Activated CD4-positive, alpha-beta T cell treated with anti-CD3 and anti-CD28 coated beads, Interleukin-2, amount 10 ng/mL, durations not matched to agents 24 days and 14 days (primary cell): ENCODE measurements around the gene RCHY1. TPM values are rescaled to one million over a fixed set of nuclear protein-coding genes. Genes with fewer than 3 reads are reported as not detected.

Experiments used
- DNase-seq: peaks from one replicate; pipeline ENCODE4 v3.0.0; 2022
- H3K27ac Mint-ChIP-seq: one replicate; pipeline ENCODE4 v1.8.0; 2022; ENCODE audit warnings: mild to moderate bottlenecking, mixed read lengths
- H3K27me3 Mint-ChIP-seq: one replicate; pipeline ENCODE4 v1.8.0; 2022; ENCODE audit warnings: mixed read lengths
- H3K36me3 Mint-ChIP-seq: one replicate; pipeline ENCODE4 v1.8.0; 2022; ENCODE audit warnings: low read depth, mild to moderate bottlenecking, mixed read lengths
- H3K4me1 Mint-ChIP-seq: one replicate; pipeline ENCODE4 v1.8.0; 2021; ENCODE audit warnings: mixed read lengths
- H3K4me3 Mint-ChIP-seq: one replicate; pipeline ENCODE4 v1.8.0; 2022; ENCODE audit warnings: mild to moderate bottlenecking, moderate library complexity, mixed read lengths
- H3K9me3 Mint-ChIP-seq: one replicate; pipeline ENCODE4 v1.8.0; 2021; ENCODE audit warnings: mixed read lengths
- intact Hi-C: fragments of 100-400 bp; cut with micrococcal nuclease; formaldehyde crosslinking; loops from one replicate; pipeline ENCODE4 v1.15.1; 2023
- total RNA-seq: library from RNA; stranded (reverse); gene quantifications from 2 replicates; pipeline ENCODE4 v1.2.3, GENCODE V29; 2022

Gene RCHY1
- total RNA-seq, 1 donor from 2014 or later: 22.4 TPM

DNA sequence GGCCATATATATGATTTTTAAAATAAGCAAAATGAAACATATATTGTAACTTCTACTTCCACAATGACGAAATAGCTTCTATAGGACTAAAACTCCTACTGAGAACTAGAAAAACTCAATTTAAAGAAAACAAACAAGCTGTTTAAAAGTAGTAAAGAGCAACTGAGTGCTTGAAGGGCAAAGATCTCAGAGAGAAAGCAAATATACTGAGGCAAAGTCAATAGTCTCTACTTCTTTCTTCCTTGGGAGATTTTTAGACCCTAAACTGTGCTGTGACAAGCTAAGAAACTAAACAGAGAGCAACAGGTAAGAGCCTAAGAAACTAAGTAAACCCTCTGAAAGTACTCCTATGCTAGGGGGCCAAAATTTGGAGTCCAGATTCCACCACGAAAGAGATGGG, 8.6 kb downstream of the RCHY1 start:
- Mint-ChIP-seq H3K27me3 (no peaks in the 10 kb centered on the region), H3K4me3 (no peak overlapping the region), H3K9me3 (no peaks in the 10 kb centered on the region), H3K36me3 (peaks cover 51% of the 10 kb centered on the region), H3K4me1 (peaks cover 19% of the 10 kb centered on the region), H3K27ac (no peak overlapping the region)
- intact Hi-C loops: no loop called here
- DNase-seq: no peak

DNA sequence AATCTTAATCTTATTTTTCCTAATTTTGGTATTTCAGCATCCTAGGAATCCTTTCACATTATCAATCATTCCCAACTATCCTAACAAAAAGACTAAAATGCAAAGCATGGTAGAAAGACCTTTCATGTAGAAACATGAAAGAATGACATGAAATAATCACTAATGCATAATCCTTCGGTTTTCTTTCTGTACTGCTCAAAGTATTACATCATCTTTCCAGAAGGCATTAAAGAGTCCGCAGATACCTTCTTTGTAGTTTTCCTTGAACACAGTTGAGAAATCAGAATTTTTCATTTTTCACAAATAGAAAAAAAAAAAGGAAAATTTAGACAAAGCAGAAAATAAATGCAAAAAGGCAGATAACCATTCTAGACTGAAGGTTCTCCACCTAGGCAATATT, 11.5 kb downstream of the RCHY1 start:
- Mint-ChIP-seq H3K36me3 (peaks cover 63% of the 10 kb centered on the region), H3K9me3 (no peaks in the 10 kb centered on the region), H3K4me3 (no peak overlapping the region), H3K4me1 (peaks cover 7% of the 10 kb centered on the region), H3K27ac (no peak overlapping the region), H3K27me3 (no peaks in the 10 kb centered on the region)
- intact Hi-C loops: no loop called here
- no peak for DNase-seq

DNA sequence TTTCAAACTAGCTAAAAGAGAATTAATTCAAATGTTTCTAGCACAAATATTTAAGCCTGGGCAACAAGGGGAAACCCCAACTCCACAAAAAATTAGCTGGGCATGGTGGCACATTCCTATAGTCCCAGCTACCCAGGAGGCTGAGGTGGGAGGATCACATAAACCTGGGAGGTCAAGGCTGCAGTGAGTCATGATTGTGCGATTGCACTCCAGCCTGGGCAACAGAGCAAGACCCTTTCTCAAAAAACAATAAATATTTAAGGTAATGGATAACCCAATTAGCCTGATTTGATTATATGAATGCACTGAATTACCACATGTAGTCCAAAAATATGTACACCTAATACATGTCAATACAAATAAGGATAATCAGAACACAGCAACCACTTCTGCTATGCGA, 14.3 kb downstream of the RCHY1 start:
- Mint-ChIP-seq H3K9me3 (no peaks in the 10 kb centered on the region), H3K27ac (no peak overlapping the region), H3K4me1 (peaks cover 8% of the 10 kb centered on the region), H3K27me3 (no peaks in the 10 kb centered on the region), H3K36me3 (peaks cover 52% of the 10 kb centered on the region), H3K4me3 (no peak overlapping the region)
- DNase-seq: no peak
- intact Hi-C loops: no loop called here

DNA sequence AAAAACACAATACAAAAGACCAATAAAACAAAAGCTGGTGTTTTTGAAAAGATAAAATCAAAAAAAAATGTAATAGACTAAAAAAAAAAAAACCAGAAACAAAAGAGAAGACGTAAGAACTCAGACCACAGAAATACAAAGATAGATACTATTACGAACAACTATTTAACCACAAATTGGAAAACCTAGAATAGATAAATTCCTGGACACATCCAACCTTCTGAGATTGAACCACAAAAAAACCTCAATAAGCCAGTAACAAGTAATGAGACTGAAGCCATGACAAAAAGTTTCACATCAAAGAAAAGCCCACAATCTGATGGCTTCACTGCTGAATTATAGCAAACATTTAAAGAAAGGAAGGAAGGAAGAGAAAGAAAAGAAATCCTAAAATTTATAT, 16.2 kb downstream of the RCHY1 start:
- peaks cover 42% of the 10 kb centered on the region for H3K36me3 Mint-ChIP-seq
- no peak overlapping the region for H3K27ac Mint-ChIP-seq
- no peaks in the 10 kb centered on the region for H3K27me3 Mint-ChIP-seq

DNA sequence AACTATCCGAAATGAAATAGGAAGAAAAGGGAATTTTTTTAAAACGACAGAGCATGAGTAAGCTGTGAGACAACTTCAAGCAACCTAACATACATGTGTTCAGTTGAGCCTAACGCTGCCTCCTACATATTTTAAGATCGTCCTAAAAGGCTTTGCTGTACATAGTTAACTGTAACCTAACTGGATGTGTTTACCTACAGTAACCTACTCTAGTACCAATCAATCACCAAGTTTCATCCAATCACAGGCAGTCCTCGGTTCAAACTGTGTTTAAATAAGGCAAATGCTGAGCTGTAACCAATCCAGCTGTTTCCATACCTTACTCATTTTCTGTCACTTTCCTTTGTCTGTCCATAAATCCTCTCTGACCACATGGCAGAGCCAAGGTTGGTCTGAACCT, 17.1 kb downstream of the RCHY1 start:
- no peaks in the 10 kb centered on the region for H3K9me3 Mint-ChIP-seq
- peaks cover 8% of the 10 kb centered on the region for H3K4me1 Mint-ChIP-seq
- peaks cover 42% of the 10 kb centered on the region for H3K36me3 Mint-ChIP-seq
- no peak overlapping the region for H3K27ac Mint-ChIP-seq
- no peaks in the 10 kb centered on the region for H3K27me3 Mint-ChIP-seq
- DNase-seq: no peak
- no peak overlapping the region for H3K4me3 Mint-ChIP-seq
- intact Hi-C loops: no loop called here

More for the DNA sequence above, 16.2 kb downstream of the RCHY1 start:
- DNase-seq: no peak
- Mint-ChIP-seq H3K9me3 (no peaks in the 10 kb centered on the region), H3K4me1 (peaks cover 8% of the 10 kb centered on the region), H3K4me3 (no peak overlapping the region)
- intact Hi-C loops: no loop called here

DNA sequence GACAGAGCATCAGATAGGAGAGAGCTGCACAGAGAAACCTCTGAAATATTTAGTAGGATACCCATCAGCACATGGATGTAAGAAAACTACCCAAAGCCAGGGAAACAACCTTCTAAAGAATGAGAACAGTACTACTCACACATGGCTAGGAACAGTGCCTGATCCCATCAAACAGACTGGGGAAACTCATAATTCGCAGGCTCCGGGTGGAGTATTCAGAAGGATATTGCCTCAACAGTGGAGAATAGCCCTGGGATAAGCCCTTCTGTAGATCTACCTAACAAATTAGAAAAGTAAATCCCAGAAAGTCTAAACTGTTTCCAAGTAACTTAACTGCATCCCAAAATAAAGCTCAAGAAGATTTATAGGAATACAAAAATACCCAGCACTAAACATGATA, 17.8 kb downstream of the RCHY1 start:
- Mint-ChIP-seq H3K4me3 (no peak overlapping the region), H3K9me3 (no peaks in the 10 kb centered on the region), H3K36me3 (peaks cover 45% of the 10 kb centered on the region), H3K4me1 (peaks cover 8% of the 10 kb centered on the region), H3K27ac (no peak overlapping the region), H3K27me3 (no peaks in the 10 kb centered on the region)
- no peak for DNase-seq
- intact Hi-C loops: no loop called here

DNA sequence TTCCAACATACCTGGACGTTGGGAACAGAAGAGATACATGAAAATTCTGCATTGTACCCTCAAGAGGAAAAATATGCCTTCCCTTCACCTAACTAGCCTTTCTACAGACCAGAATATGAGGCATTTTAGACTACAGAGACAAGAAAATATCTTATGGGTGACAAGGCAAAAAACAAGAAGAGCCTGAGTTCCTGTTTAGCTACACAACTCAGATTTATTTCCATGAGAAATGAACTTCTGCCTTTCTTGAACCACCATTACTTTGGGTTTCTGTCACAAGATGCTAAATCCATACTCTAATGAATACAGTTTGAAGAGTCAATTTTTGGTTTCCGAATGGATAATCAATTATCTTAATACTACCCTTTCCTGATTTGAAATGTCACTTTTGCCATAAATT, 18.7 kb downstream of the RCHY1 start:
- intact Hi-C loops: no loop called here
- Mint-ChIP-seq H3K4me1 (peaks cover 8% of the 10 kb centered on the region), H3K27ac (no peak overlapping the region), H3K4me3 (no peak overlapping the region), H3K9me3 (no peaks in the 10 kb centered on the region), H3K27me3 (no peaks in the 10 kb centered on the region), H3K36me3 (peaks cover 48% of the 10 kb centered on the region)
- no peak for DNase-seq

DNA sequence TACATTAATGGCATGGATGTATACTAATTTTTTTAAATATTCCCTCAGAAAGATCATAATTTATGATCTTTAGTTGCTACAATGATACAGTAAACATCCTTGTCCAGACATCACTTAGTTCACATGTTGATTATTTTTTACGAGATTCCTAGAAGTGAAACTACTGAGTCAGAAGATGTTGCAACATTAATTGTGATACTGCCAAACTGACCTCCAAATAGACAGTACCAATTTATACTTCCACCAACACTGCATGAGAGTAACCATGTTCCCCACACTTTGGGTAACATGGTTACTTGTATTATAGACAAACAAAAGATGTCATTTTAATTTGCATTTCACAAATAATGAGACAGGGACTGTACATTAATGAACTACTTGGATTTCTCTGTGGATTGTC, 19.6 kb downstream of the RCHY1 start:
- no peak overlapping the region for H3K4me3 Mint-ChIP-seq
- H3K27ac Mint-ChIP-seq: no peak overlapping the region
- no peaks in the 10 kb centered on the region for H3K27me3 Mint-ChIP-seq
- no peak for DNase-seq
- H3K9me3 Mint-ChIP-seq: no peaks in the 10 kb centered on the region
- H3K36me3 Mint-ChIP-seq: peaks cover 44% of the 10 kb centered on the region
- H3K4me1 Mint-ChIP-seq: peaks cover 8% of the 10 kb centered on the region
- intact Hi-C loops: no loop called here

DNA sequence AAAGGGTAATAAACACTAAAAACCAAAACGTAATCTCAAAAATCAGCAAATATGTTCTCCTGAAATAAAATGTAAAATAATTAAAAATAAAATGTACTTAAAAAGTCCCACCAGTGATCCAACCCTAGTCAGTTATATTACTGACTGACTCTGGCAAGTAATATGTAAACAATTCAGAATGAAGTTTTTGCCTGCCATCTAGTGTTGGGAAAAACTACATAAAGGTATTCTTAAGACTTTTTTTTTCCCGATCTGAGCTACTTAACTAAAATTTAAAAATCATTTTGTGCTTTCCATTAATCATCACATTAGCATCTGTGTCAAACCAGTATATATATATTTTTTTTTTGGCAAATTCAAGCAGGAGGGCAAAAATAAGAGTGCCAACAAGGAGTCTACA, 24.0 kb downstream of the RCHY1 start:
- intact Hi-C loops: no loop called here
- no peak for DNase-seq
- no peak overlapping the region for H3K27ac Mint-ChIP-seq
- H3K27me3 Mint-ChIP-seq: no peaks in the 10 kb centered on the region
- H3K4me3 Mint-ChIP-seq: no peak overlapping the region
- no peaks in the 10 kb centered on the region for H3K4me1 Mint-ChIP-seq
- H3K9me3 Mint-ChIP-seq: no peaks in the 10 kb centered on the region
- H3K36me3 Mint-ChIP-seq: peaks cover 31% of the 10 kb centered on the region

DNA sequence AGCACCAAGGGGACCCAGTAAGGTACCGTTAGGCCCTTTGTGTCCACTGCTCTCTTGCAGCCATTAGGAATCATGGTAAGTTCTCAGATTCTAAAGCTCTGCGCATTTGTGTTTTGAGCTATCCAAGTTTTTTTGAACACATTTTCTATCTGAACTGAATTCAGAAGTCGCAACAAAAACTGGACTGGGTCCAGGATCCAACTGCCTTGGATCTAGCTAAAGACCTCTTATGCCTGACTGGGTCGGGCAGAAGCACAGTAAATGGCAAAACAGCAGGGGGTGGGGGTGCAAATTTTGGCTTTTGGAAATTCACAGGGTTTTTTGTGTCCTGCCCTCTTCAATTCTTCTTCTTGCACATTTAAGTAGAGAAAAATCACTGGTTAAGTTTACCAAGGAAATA, 30.0 kb downstream of the RCHY1 start:
- no peaks in the 10 kb centered on the region for H3K4me1 Mint-ChIP-seq
- no peaks in the 10 kb centered on the region for H3K27me3 Mint-ChIP-seq
- DNase-seq: no peak
- H3K27ac Mint-ChIP-seq: no peak overlapping the region
- H3K9me3 Mint-ChIP-seq: no peaks in the 10 kb centered on the region
- H3K4me3 Mint-ChIP-seq: no peak overlapping the region
- intact Hi-C loops: loop anchor here (10.0 kb wide), 1 partner anchor 609 kb away; no protein-coding TSS in a partner anchor
- H3K36me3 Mint-ChIP-seq: peaks cover 42% of the 10 kb centered on the region

DNA sequence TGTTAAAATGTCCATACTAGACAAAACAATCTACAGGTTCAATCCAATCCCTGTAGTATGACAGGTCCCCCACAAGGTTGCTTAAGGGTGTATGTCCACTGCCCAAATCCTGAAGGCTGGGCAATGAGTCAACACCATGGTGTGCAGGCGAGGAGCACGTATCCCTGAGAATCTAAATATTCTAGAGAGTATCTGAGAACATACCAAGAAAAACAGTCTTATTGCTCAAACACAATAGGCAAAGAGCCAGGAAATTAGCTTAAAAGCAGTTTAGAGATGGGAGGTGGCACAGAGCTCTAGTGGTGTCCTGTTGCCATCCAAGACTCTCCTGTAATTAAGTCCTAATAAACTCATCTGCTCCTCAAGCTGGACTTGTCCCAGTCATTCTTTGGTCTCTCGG, 37.0 kb downstream of the RCHY1 start:
- DNase-seq: no peak
- Mint-ChIP-seq H3K27me3 (no peaks in the 10 kb centered on the region), H3K9me3 (peaks cover 12% of the 10 kb centered on the region), H3K4me3 (no peak overlapping the region), H3K4me1 (no peaks in the 10 kb centered on the region), H3K36me3 (peaks cover 50% of the 10 kb centered on the region), H3K27ac (no peak overlapping the region)
- intact Hi-C loops: no loop called here

DNA sequence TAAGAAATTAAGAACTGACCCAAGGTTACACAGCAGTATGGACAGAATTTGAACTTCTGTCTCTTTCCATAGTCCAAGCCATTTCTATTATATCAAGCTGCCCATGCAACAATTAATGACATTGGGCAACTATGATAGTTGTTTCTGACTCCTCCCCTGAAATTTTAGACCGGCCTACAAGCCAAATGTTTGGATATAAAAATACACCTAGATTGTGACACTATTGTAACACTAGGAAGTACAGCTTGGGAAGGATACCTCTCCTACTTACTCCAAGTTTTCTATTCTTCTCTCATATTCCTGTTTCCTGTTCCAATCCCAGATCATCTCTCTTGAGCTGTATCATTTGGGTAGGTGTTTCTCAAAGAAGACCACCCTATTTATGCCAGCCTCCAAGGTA, 43.5 kb downstream of the RCHY1 start:
- DNase-seq: no peak
- Mint-ChIP-seq H3K9me3 (no peaks in the 10 kb centered on the region), H3K4me1 (no peaks in the 10 kb centered on the region), H3K36me3 (peaks cover 2% of the 10 kb centered on the region), H3K27ac (no peak overlapping the region), H3K27me3 (no peaks in the 10 kb centered on the region), H3K4me3 (no peak overlapping the region)
- intact Hi-C loops: no loop called here

DNA sequence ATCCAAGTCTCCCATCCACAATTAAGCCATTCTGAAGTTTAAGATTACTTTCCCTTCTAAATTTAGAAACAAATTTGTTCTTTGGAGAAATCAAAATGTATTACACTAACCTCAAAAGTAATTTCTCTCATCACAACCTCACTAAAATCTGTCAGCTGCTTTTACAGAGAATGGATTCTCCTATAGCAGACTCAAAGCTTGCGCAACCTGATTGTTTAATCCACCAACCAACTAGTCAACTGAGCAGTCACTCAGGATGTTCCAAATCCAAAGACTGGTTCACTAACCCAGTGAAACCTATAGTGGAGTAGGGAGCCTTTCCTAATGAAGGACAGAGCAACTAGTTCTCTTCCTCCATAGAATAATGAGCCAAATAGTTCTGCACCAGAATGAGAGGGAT, 44.3 kb downstream of the RCHY1 start:
- DNase-seq: no peak
- H3K27me3 Mint-ChIP-seq: peaks cover 3% of the 10 kb centered on the region
- intact Hi-C loops: no loop called here
- no peaks in the 10 kb centered on the region for H3K4me1 Mint-ChIP-seq
- H3K36me3 Mint-ChIP-seq: no peaks in the 10 kb centered on the region
- H3K9me3 Mint-ChIP-seq: no peaks in the 10 kb centered on the region
- H3K27ac Mint-ChIP-seq: no peak overlapping the region
- H3K4me3 Mint-ChIP-seq: no peak overlapping the region

DNA sequence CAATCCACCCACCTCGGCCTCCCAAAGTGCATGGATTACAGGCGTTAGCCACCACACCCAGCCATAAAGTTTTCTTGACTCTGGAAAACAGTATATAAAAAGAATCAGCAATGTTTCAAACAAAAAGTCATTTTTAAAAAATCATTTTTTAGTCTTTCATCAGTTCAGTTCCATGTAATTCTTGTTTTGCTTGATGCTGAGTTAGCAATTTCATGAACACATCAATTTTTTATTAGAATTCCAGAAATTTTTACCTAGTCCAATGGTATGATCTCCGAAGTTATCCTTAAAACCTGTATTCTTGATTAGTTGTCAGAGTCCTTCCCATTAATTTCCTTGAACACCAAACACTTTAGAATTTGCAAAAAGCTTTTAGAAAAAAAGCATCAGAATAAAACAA, 56.8 kb downstream of the RCHY1 start:
- no peak for DNase-seq
- peaks cover 3% of the 10 kb centered on the region for H3K9me3 Mint-ChIP-seq
- no peak overlapping the region for H3K27ac Mint-ChIP-seq
- no peaks in the 10 kb centered on the region for H3K4me1 Mint-ChIP-seq
- intact Hi-C loops: no loop called here
- no peaks in the 10 kb centered on the region for H3K36me3 Mint-ChIP-seq
- no peaks in the 10 kb centered on the region for H3K27me3 Mint-ChIP-seq
- H3K4me3 Mint-ChIP-seq: no peak overlapping the region

DNA sequence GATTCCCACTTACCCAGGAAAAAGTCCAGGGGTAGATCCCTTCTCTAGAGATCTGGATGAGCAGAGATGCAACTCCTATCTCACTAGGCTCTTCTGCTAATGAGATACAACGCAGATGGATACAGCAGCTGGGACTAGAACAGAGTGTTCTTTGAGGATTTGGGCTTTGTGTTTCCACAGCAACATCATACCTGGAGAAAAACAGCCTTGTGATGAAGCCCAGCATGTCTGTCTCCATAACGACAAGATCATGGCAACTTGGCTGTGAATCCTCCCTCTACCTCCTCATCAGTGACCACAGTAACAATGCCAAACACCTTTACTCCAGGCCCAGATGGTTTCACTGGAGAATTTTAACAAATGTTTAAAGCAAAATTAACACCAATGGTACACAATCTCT, 80.1 kb downstream of the RCHY1 start:
- Mint-ChIP-seq H3K4me3 (no peak overlapping the region), H3K27ac (no peak overlapping the region), H3K27me3 (peaks cover 7% of the 10 kb centered on the region), H3K36me3 (peaks cover 1% of the 10 kb centered on the region), H3K4me1 (no peaks in the 10 kb centered on the region), H3K9me3 (peaks cover 4% of the 10 kb centered on the region)
- DNase-seq: no peak
- intact Hi-C loops: no loop called here
